Measurements from ENCODE around the gene CCR6. TPM values are rescaled to one million over a fixed set of nuclear protein-coding genes. Genes with fewer than 3 reads are reported as not detected.

CCR6 gene
- total RNA-seq, 1 donor from 2014 or later: not detected

- intact Hi-C loops (cut with micrococcal nuclease): no loop called here
Observed at GRCh38 chr6:167119670-167120582, 3.0 kb upstream of the CCR6 start.

- intact Hi-C loops (cut with micrococcal nuclease): no loop called here
Observed at GRCh38 chr6:167120583-167120903, 2.4 kb upstream of the CCR6 start.

GRCh38 chr6:167121335-167121841 lies 1.5 kb upstream of the CCR6 start:
- intact Hi-C loops (cut with micrococcal nuclease): no loop called here

- intact Hi-C loops (cut with micrococcal nuclease): no loop called here
Observed at GRCh38 chr6:167122041-167122826, 662 bp upstream of the CCR6 start.

GRCh38 chr6:167124753-167125152 lies 1.9 kb downstream of the CCR6 start:
- intact Hi-C loops (cut with micrococcal nuclease): no loop called here

DNA sequence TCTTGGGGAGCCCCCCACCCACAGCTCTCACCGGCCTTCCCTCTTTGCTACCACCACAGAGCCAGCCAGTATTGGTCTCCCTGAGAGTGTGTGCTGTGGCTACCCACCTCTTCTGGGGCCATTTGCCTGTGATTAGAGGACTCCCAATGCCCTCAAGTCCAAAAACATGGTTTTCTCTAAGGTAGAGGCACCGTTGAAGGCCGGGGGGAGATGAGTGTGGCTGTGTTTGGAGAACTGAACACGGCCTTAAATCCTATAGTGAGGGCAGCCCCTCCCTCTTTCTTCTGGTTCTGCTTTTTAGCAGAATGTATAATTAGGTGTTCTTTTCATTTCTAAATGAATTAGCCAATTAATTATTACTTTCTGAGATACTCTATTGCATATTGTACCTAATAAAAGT lies 2.5 kb downstream of the CCR6 start:
- intact Hi-C loops (cut with micrococcal nuclease): no loop called here

GRCh38 chr6:167125855-167126349 lies 3.0 kb downstream of the CCR6 start:
- intact Hi-C loops (cut with micrococcal nuclease): no loop called here

GRCh38 chr6:167127785-167128531 lies 5.1 kb downstream of the CCR6 start:
- intact Hi-C loops (cut with micrococcal nuclease): no loop called here

GRCh38 chr6:167129159-167129558 lies 6.3 kb downstream of the CCR6 start:
- intact Hi-C loops (cut with micrococcal nuclease): no loop called here

DNA sequence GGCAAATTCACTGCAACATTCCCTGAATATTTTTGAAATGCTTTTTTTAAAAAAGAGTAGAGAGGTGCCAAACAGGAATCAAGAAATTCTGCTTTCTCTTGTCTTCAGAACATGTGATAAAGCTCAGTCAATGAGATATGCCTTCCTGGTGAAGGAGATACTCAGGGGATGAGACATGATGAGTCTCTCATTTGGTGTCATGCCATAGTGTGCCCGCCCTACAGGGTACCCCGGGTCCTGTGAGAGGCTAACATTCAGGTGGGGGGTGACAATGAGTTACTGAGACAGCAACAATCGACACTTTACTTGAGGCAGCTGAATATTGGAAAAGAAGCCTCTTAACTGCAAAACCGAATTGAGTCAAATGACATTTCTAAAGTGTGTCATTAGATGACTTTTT lies 6.7 kb downstream of the CCR6 start:
- intact Hi-C loops (cut with micrococcal nuclease): no loop called here

DNA sequence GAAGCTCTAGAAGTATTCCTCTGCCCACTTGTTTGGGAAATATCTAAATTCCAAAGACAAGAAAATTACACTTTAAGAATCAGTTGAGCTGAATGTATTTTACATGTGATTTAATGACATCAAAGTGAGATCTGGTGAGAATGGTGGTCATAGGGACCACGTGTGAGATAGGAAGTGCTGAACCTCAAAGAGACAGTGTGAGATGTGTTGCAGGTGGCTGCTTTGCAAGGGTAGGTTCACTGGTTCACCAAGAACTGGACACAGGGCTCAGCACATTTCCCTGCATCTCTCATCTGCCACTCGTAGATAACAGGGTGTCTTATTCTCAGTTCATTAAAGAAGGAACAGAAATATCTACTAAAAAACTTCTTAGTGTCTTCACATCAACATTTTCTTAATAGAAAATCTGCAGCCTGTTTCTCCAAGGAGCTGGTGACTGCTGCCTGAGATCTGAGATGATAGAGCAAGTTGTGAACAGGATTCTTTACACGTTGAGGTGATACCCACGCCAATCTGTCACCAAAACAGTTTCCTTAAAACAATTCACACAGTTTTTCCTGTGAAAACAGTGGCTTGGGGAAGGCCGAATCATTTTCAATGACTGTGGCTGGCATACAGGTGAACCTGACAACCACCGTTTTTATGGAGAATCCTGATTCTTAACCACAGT lies 7.2 kb downstream of the CCR6 start:
- intact Hi-C loops (cut with micrococcal nuclease): no loop called here

DNA sequence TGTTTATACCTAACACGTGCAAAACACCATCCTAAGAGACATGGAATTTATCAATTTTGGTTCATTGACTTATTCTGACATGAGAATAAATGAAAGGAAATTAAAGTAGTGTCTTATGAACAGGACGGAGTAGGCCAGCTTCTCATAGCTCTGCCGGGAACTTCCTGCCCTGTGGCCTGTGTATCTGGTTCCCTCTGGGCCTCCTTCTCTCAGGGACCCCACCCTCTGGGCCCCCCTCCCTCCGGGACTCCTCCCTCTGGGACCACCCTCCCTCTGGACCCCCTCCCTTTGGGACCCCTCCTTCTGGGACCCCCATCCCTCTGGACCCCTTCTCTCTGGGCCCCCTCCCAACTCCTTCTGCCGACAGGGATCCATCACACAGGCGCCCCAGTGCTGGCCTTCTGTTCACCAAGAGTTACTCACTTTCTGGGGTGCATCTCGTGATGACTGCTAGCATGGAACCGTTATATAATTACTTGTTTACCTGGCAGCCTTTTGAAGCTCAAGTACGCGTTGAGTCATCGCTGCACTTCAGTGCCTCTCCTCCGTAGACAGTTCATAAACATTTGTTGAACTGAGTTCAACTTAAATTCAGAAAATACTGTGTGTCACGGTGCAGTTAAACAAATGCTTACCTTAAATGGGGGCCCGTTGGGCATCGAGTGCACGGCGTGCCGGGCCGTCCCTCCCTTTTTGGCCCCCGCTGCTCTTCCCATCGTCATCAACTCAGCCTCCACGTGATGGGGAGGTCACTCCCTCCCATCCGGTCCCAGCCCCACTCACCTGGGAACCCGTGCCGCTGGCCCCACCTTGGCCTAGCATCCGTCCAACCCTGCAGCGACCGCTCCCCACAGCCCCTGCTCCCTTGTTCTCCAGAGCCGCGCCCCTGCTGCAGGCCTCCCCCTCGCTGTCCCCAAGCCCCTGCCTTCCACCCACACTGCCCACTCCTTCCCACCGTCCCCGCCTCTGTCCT lies 8.1 kb downstream of the CCR6 start:
- intact Hi-C loops (cut with micrococcal nuclease): no loop called here

DNA sequence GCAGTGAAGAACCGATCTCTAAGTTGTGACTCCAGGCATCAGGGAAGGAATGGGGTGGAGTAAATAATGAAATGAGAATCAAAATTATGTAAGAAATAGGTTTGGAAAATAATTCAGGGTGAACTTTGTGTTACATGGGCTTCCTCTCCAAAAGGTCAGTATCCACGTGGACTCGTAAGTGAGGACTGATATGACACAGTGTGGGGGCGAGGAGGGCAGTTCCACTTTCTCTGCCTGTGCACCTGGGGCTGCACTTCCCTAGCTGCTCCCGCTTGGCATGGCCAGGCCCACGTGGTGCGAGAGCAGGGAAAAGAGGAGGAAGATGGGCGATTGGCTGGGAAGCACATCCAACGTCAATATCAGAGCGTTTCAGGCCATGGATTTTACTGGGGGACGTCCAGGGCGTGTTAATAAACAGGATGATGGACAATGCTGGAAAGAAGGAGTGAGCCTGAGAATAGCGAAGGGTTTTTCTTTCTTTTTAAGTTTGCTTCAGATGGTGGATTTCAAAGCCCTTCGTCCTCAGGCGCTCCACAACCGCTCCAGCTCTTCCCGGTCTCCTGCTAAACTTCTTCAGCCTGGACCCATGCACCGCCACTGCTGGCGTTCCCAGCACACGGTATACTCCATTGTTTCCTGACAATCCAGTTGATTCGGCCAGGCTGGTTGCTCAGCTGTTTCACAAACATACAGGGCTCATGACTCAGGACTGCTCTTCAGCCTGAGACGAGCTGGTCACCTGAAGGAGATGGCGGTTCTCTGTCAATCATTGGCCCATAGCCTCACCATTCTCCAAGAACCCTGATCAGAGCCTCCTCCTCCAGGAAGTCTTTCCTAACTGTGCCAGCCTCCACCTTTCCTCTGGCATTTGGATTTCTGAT lies 11.8 kb downstream of the CCR6 start:
- intact Hi-C loops (cut with micrococcal nuclease): no loop called here

DNA sequence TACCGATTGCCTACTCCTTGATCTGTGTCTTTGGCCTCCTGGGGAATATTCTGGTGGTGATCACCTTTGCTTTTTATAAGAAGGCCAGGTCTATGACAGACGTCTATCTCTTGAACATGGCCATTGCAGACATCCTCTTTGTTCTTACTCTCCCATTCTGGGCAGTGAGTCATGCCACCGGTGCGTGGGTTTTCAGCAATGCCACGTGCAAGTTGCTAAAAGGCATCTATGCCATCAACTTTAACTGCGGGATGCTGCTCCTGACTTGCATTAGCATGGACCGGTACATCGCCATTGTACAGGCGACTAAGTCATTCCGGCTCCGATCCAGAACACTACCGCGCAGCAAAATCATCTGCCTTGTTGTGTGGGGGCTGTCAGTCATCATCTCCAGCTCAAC lies 13.5 kb downstream of the CCR6 start:
- intact Hi-C loops (cut with micrococcal nuclease): no loop called here

DNA sequence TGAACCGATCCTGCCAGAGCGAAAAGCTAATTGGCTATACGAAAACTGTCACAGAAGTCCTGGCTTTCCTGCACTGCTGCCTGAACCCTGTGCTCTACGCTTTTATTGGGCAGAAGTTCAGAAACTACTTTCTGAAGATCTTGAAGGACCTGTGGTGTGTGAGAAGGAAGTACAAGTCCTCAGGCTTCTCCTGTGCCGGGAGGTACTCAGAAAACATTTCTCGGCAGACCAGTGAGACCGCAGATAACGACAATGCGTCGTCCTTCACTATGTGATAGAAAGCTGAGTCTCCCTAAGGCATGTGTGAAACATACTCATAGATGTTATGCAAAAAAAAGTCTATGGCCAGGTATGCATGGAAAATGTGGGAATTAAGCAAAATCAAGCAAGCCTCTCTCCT lies 14.2 kb downstream of the CCR6 start:
- intact Hi-C loops (cut with micrococcal nuclease): no loop called here

DNA sequence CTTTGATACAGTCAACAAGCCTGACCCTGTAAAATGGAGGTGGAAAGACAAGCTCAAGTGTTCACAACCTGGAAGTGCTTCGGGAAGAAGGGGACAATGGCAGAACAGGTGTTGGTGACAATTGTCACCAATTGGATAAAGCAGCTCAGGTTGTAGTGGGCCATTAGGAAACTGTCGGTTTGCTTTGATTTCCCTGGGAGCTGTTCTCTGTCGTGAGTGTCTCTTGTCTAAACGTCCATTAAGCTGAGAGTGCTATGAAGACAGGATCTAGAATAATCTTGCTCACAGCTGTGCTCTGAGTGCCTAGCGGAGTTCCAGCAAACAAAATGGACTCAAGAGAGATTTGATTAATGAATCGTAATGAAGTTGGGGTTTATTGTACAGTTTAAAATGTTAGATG lies 15.0 kb downstream of the CCR6 start:
- intact Hi-C loops (cut with micrococcal nuclease): no loop called here

- intact Hi-C loops (cut with micrococcal nuclease): no loop called here
Observed at GRCh38 chr6:167139761-167140160, 16.9 kb downstream of the CCR6 start.

DNA sequence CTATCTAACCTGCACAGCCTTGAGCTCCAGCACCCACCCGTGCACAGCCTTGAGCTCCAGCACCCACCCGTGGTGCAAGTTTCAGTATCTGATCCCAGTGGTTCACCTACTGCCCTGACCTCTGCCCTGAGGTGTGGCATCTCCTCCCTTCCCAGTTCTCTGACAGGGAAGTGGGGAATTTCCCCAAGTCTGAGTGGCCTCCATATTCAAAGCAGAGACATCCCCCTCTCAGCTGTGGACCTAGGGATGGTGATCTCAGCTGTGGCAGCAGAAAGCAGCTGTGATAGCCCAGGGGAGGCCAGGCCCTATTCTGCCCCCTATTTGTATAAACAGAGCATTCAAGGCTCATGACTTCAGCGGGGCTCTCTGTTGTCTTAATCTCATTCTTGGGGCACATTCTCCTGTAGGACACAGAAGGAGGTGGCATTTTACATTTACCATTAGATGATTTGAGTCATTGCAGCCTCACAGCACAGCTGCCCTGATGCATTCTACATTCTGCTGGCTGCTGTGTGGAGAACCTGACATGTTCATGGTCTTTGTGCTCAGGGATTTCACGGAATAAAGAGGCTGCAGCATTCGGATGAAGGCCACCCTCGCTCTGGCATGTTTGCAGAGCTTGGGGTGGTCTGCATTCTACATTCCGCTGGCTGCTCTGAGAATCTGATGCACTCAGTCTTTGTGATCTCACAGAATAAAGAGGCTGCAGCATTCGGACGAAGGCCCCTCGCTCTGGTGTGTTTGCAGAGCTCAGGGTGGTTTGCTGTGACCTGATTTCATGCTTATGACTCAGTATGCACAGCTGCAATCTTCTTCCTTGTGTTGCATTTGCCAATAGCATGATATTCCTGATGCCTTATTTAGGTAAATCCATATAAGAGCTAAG lies 17.9 kb downstream of the CCR6 start:
- intact Hi-C loops (cut with micrococcal nuclease): no loop called here
